Activated naive CD4-positive, alpha-beta T cell treated with anti-CD3 and anti-CD28 coated beads, Interleukin-2, amount 50 U/mL, for 72 hours (primary cell): ENCODE measurements around the gene OR10A6. TPM values are rescaled to one million over a fixed set of nuclear protein-coding genes. Genes with fewer than 3 reads are reported as not detected.

Experiments
- ATAC-seq, 2 donors: fragments of 150-1000 bp; cut with Tn5 transposase; 2 replicates each; pipeline ENCODE4 v1.10.0; 2021; ENCODE audit warnings: mild to moderate bottlenecking in 2 of 2, moderate library complexity in 2 of 2
- DNase-seq, 2 donors: peaks; one replicate each; pipeline ENCODE4 v3.0.0; 2021 to 2022; ENCODE audit warnings: low spot score in 2 of 2
- H3K27ac Mint-ChIP-seq, 2 donors: one replicate each; pipeline ENCODE4 v1.8.0; 2022; ENCODE audit warnings: mild to moderate bottlenecking in 2 of 2, mixed read lengths in 2 of 2
- H3K36me3 Mint-ChIP-seq, 2 donors: one replicate each; pipeline ENCODE4 v1.8.0; 2022; ENCODE audit warnings: mixed read lengths in 2 of 2
- H3K9me3 Mint-ChIP-seq, 2 donors: one replicate each; pipeline ENCODE4 v1.8.0; 2022; ENCODE audit warnings: mixed read lengths in 2 of 2
- total RNA-seq, 2 donors: library from RNA; stranded (reverse); gene quantifications; one replicate each; pipeline ENCODE4 v1.2.3, GENCODE V29; 2022

OR10A6 gene
- total RNA-seq, 2 donors from 2014 or later: not detected

DNA sequence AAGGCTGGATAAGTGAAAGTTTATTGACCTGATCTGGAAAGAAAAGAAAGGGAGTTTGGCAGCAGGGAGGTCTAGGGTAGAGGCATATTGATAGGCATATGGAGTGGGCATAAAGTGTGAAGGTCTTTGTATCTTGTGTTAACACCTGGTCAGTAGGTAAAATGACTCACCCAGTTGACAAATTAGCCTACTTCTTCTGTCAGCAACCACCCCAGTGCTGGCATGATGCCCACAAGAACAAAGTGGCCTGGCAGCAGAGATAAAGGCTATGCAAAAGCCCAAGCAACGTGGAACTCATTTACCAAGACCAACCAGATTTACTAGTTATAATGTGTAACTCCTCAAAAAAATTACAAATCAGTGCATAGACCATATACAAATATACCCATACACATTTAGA, 5.5 kb upstream of the OR10A6 start:
- DNase-seq: no peak

DNA sequence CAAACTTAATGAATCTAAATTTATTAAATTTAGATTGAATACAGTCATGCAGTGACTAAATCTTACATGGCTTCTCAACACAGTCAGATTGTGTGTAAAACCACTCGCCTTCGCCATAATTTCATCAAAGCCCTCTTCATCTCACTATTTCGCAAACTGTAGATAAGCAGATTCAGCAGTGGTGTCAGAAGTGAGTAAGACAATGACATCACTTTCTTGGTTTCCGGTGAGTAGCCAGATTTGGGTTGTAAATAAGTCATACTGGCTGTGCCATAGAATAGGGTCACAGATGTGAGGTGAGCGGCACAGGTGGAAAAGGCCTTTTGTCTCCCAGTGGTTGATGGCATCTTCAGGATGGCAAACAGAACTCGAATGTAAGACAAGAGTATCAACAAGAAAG, 3.4 kb downstream of the OR10A6 start:
- Mint-ChIP-seq H3K27ac (no peak overlapping the region), H3K9me3 (no peaks in the 10 kb centered on the region), H3K36me3 (no peaks in the 10 kb centered on the region)
- DNase-seq (no peak), ATAC-seq (peak; percentile 54 to 78)

More for the DNA sequence above, 5.5 kb upstream of the OR10A6 start:
- no peak for ATAC-seq
- no peaks in the 10 kb centered on the region for H3K36me3 Mint-ChIP-seq
- peaks cover 0 to 3% of the 10 kb centered on the region in 2 donors for H3K9me3 Mint-ChIP-seq
- no peak overlapping the region for H3K27ac Mint-ChIP-seq

DNA sequence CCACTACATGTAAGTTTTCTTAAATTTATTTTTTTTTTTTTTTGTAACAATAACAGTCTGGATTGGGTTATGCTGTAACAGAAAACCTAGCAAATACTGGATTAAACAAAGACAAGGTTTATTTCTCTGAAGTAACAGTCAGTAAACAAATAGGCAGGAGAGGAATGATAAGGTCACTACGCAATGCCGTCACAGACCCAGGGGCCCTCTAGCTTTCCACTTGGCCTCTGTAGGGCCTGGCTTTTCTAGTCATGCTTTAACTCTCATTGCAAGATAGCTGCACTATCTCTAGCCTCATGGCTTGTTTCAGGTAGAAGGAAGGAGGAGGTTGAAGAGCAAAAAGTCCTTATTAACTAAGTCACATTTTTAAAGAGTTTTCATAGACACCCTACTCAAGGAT, 6.5 kb downstream of the OR10A6 start:
- ATAC-seq: no peak
- no peak overlapping the region for H3K27ac Mint-ChIP-seq
- no peaks in the 10 kb centered on the region for H3K36me3 Mint-ChIP-seq
- no peaks in the 10 kb centered on the region for H3K9me3 Mint-ChIP-seq
- no peak for DNase-seq

DNA sequence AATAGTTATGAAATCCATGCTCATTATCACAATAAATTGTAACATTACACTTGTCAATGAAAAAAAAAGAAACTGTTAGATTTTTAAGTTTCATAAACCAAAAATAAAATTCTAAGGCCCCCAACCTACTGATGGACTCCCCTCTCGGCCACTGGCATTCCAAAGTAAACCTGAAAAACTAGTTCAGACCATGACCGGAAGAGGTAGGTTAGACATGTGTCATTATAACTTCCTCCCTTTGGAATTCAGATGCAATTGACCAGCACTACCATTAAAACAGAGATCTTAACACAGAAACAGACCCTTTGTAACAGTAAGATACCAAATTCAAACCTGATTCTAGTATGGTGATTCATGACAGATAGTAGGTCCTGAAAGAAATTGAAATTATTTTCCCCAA, 12.9 kb downstream of the OR10A6 start:
- Mint-ChIP-seq H3K36me3 (no peaks in the 10 kb centered on the region), H3K27ac (no peak overlapping the region), H3K9me3 (no peaks in the 10 kb centered on the region)
- DNase-seq (no peak), ATAC-seq (no peak)

- ATAC-seq (no peak), DNase-seq (no peak)
- H3K27ac Mint-ChIP-seq: no peak overlapping the region
- H3K36me3 Mint-ChIP-seq: no peaks in the 10 kb centered on the region
- H3K9me3 Mint-ChIP-seq: no peaks in the 10 kb centered on the region
Observed at GRCh38 chr11:7911011-7911410, 20.1 kb downstream of the OR10A6 start.

DNA sequence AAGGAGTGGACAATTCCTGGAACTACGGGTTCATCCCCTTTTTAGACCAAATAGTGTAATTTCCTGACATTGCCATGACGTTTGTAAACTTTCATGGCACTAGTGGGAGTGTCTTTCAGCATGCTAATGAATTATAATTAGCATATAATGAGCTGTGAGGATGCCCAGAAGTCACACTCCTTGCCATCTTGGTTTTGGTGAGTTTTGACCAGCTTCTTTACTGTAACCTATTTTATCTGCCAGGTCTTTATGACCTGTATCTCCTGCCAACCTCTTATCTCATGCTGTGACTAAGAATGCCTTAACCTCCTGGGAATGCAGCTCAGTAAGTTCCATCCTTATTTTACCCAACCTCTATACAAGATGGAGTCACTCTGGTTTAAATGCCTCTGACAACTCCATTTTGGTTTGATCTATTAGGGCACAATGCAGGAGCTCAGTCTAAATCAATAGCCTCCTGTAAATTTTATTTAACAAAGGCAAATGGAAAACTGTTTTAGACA, 20.7 kb downstream of the OR10A6 start:
- ATAC-seq (no peak), DNase-seq (no peak)
- Mint-ChIP-seq H3K27ac (no peak overlapping the region), H3K9me3 (no peaks in the 10 kb centered on the region), H3K36me3 (no peaks in the 10 kb centered on the region)

GRCh38 chr11:7909585-7910285, 21.3 kb downstream of the OR10A6 start:
- H3K9me3 Mint-ChIP-seq: no peaks in the 10 kb centered on the region
- H3K36me3 Mint-ChIP-seq: no peaks in the 10 kb centered on the region
- ATAC-seq: no peak
- no peak for DNase-seq
- H3K27ac Mint-ChIP-seq: no peak overlapping the region

- H3K9me3 Mint-ChIP-seq: no peaks in the 10 kb centered on the region
- no peak overlapping the region for H3K27ac Mint-ChIP-seq
- DNase-seq (no peak), ATAC-seq (no peak)
- no peaks in the 10 kb centered on the region for H3K36me3 Mint-ChIP-seq
Observed at GRCh38 chr11:7907121-7907520, 23.9 kb downstream of the OR10A6 start.

DNA sequence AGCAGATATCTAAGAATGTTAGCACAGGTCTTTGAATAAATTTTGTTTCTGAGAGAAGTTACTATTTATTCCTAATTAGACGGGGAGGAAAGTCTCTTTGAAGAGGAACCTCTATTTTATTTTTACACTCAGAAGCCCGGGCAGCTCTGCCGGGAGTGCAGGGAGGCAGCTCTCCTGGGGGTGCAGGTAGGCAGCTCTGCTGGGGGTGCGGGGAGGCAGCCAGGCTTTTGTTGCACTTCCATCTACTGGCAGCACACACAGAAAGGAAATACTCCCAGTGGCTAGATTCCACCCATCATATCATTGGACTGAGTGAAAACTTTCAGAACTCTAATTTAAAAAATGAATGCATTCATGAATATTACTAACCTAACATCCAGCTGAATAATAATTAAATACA, 24.6 kb downstream of the OR10A6 start:
- no peaks in the 10 kb centered on the region for H3K36me3 Mint-ChIP-seq
- H3K9me3 Mint-ChIP-seq: no peaks in the 10 kb centered on the region
- no peak for DNase-seq
- no peak overlapping the region for H3K27ac Mint-ChIP-seq
- ATAC-seq: no peak

DNA sequence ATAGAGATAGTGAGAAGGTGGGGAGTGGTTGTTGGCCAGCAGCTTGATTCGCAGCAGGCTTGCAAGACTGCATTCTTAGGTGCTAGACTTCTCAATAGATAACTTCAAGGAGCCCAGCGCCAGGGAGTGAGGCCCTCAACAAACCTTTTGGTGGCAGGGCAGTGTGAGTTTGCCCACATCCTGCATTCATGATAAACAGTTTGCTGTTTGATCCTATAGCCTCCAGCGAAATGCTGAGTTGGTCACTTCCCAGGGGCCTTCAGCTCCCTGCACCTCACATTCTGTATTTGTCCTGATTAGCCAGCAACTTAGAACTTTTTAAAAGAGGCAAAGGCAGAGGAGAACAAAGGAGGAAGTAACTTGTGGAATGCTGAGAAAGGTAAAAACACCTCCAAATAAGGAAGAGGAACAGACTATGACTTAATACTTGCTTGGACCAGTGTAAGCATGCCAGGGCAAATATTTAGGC, 25.1 kb downstream of the OR10A6 start:
- Mint-ChIP-seq H3K36me3 (no peaks in the 10 kb centered on the region), H3K9me3 (no peaks in the 10 kb centered on the region), H3K27ac (no peak overlapping the region)
- no peak for ATAC-seq
- DNase-seq: no peak

- no peak for ATAC-seq
- no peak overlapping the region for H3K27ac Mint-ChIP-seq
Observed at GRCh38 chr11:7905549-7905948, 25.5 kb downstream of the OR10A6 start.

GRCh38 chr11:7904917-7905316, 26.2 kb downstream of the OR10A6 start:
- DNase-seq (no peak), ATAC-seq (no peak)
- Mint-ChIP-seq H3K9me3 (no peaks in the 10 kb centered on the region), H3K27ac (no peak overlapping the region), H3K36me3 (no peaks in the 10 kb centered on the region)

More at GRCh38 chr11:7905549-7905948, 25.5 kb downstream of the OR10A6 start:
- Mint-ChIP-seq H3K36me3 (no peaks in the 10 kb centered on the region), H3K9me3 (no peaks in the 10 kb centered on the region)
- DNase-seq: no peak

GRCh38 chr11:7903940-7904339, 27.1 kb downstream of the OR10A6 start:
- Mint-ChIP-seq H3K9me3 (no peaks in the 10 kb centered on the region), H3K36me3 (no peaks in the 10 kb centered on the region), H3K27ac (no peak overlapping the region)
- ATAC-seq (no peak), DNase-seq (no peak)

GRCh38 chr11:7901319-7901854, 29.7 kb downstream of the OR10A6 start:
- no peak overlapping the region for H3K27ac Mint-ChIP-seq
- DNase-seq: no peak
- H3K9me3 Mint-ChIP-seq: no peaks in the 10 kb centered on the region
- ATAC-seq: no peak
- H3K36me3 Mint-ChIP-seq: no peaks in the 10 kb centered on the region

GRCh38 chr11:7900686-7901085, 30.4 kb downstream of the OR10A6 start:
- Mint-ChIP-seq H3K27ac (no peak overlapping the region), H3K9me3 (no peaks in the 10 kb centered on the region), H3K36me3 (no peaks in the 10 kb centered on the region)
- DNase-seq (no peak), ATAC-seq (no peak)

- DNase-seq (no peak), ATAC-seq (no peak)
- H3K9me3 Mint-ChIP-seq: no peaks in the 10 kb centered on the region
- H3K36me3 Mint-ChIP-seq: no peaks in the 10 kb centered on the region
- no peak overlapping the region for H3K27ac Mint-ChIP-seq
Observed at GRCh38 chr11:7899418-7899817, 31.6 kb downstream of the OR10A6 start.

- no peaks in the 10 kb centered on the region for H3K9me3 Mint-ChIP-seq
- no peak for DNase-seq
- no peak for ATAC-seq
- no peak overlapping the region for H3K27ac Mint-ChIP-seq
- H3K36me3 Mint-ChIP-seq: no peaks in the 10 kb centered on the region
Observed at GRCh38 chr11:7898666-7899283, 32.3 kb downstream of the OR10A6 start.
